Activated T-helper 9 cell treated with anti-CD3 and anti-CD28 coated beads, Interleukin-2, amount 50 U/mL, for 16 hours (primary cell): ENCODE results near the gene ARHGAP15.

Experiments used
- DNase-seq: peaks from one replicate; pipeline ENCODE4 v3.0.0-alpha.2; 2020; ENCODE audit warnings: low read depth

Gene ARHGAP15

DNA sequence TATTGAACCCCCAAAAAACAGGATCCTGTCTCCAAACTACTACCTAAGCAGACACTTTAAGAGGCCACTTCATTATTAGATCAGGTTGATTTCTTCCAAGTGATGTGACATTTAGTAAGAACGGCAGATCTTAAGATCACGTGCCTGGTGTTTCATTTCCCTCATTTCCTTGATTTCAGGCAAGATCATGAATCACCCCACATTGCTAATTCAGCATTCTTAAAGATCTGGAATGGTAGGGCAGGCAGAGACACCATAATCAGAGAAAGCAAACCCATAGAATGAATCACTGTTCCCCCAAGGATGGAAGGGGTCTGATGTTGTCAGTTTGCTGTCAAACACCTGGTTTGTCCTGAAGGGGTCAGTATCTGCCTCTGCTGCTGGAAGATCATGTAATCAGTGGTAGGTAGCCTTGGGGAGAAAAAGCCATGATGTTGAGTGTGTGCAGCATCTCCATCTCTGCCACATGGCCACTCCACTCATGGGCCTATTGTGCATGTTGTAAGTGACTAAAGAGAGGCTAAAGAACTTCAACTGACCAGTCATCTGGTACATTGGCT, 133.9 kb downstream of the ARHGAP15 start:
- no peak for DNase-seq

DNA sequence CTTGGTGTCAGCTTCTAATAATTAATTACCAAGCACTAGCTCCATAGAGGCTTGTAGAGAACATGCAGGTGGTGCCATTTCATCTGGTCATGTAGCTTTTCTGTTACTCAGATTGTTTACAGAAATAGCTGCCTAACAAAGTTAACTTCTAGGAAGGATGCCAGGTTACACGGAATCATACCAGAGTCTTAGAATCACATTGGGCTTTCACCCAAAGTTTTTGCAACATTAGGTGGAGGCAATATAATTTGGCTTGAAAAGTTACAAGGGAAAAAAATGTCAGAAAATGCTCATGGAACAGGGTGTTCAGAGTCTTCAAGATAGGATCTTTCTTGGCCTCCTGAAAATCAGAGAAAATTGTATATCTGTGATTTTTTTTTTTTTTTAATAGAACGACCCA, 135.6 kb downstream of the ARHGAP15 start:
- DNase-seq: no peak

- DNase-seq: no peak
These were observed 150.5 kb downstream of the ARHGAP15 start for GRCh38 chr2:143279672-143280071.

DNA sequence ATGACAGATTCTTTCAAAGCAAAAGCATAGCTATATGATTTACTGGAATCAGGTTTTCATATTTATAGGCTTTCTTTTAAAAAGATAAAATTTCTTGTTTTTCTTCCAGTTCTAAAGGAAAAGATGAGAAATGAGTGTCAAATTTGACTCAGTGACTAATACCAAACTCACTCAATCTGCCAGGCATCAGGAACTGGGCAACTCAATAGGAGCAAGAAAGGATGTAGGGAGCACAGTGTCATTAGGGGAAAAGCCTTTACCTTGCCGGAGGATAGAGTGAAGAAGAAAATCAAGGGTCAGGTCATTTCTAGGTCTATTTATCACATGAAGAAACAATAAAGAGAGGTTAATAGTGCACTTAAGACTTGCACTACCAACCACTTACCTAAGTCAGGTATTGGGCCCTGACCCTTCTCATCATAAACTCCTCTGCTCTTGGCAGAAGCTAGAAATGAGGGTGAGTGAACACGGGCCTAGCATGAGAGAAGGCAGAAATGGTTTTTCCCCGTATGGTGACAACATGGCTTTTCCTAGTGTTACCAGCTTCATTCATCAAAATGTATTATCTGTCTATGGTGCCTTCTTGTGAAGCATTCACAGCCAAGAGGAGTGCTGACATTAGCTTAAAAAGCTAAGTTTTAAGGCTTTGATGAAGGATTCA, 151.0 kb downstream of the ARHGAP15 start:
- no peak for DNase-seq

GRCh38 chr2:143282684-143283083, 153.5 kb downstream of the ARHGAP15 start:
- DNase-seq: no peak

- DNase-seq: no peak
These were observed 155.0 kb downstream of the ARHGAP15 start for GRCh38 chr2:143284087-143284675.

GRCh38 chr2:143289025-143289424, 159.8 kb downstream of the ARHGAP15 start:
- no peak for DNase-seq

- DNase-seq: no peak
These were observed 161.0 kb downstream of the ARHGAP15 start for GRCh38 chr2:143290221-143290620.

DNA sequence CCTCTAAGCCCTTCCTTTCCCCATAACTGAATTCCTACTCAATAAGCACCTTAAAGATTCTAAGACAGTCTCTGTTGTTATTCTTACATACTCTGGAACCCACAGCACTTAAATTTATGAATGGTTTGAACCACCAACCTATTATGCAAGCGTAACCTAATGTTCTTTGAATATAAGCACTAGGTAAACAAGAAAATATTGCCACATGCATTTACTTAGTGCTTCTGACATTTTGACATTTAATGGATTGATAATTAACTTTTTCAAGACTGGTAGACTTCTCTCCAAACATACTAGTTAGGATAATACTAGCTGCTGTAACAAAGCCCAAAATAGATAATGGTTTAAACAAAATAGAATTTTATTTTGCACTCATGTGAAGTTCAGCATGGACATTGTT, 164.8 kb downstream of the ARHGAP15 start:
- no peak for DNase-seq

GRCh38 chr2:143296089-143296488, 166.9 kb downstream of the ARHGAP15 start:
- no peak for DNase-seq

DNA sequence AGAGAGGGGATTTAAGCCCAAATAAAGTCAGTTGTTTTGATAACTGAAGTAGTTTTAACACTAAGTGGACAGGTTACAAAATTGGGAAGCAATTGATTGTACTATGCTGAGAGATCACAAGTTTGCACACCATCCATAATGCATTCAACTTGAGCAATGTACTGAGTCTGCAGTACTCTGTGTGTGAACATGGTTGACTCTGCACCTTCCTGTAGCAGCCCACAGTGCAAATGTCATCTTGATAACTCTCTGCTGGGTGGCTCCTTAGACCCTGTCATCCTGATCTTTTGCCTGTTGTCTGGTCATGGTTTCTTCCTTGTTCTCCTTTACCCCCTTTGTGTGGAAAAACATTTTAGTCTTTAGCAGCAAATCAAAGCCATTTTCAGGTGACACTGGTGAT, 168.0 kb downstream of the ARHGAP15 start:
- no peak for DNase-seq

GRCh38 chr2:143300536-143300935, 171.3 kb downstream of the ARHGAP15 start:
- DNase-seq: no peak

DNA sequence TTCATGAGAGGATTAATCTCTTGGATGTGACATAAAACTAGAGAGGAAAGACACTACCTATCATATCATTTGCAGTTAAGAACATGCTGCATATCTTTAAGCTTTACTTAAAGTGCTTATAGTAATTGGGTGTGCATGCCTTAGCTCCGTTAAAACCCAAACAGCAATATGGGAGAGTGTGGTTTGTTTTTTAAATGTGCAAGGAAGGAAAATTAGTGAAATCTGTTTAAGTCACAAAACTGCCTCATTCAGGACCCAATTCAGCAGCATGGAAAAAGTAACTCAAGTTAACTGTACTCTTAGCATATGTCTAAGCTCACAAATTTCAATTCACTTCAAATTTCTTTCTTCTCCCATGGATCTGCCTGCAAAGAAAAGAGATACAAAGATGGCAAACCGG, 182.2 kb downstream of the ARHGAP15 start:
- no peak for DNase-seq

GRCh38 chr2:143312441-143312840, 183.2 kb downstream of the ARHGAP15 start:
- DNase-seq: no peak

DNA sequence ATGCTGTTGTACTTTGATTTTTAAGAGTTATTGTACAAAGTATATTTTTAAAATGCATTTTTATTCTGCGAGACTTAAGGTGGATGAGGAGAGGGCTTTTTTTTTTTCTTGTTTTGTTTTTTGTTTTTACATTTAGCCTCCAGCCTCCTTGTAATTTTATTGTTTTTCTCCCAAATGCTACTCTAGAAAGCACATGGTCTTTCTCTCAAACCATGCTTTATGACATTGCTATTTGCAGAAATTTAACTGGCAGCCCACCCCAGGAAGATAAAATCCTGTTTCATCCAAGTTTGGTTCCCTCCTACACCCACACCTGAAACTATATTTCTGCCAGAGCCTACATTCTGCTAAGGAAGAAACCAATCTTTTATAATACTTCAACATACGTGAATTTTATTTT, 184.6 kb downstream of the ARHGAP15 start:
- no peak for DNase-seq

DNA sequence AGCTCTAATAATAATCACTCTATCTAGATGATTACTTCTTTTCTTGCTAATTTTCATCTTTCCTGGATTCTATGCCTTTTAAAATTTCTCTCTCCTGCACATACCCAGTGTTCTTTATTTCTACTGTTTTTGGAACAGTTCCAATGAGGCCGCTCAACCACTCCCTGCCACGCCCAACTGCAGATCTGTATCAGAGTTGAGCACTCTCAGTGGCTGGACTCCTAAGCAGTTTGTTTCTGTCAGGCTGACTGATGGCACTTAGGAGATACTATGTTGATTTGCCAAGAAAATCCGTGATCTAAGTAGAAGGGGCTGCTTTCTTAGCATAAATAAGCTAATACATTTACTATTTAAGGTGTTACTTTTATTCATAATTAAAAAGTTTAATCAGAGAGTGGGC, 192.8 kb downstream of the ARHGAP15 start:
- DNase-seq: no peak

DNA sequence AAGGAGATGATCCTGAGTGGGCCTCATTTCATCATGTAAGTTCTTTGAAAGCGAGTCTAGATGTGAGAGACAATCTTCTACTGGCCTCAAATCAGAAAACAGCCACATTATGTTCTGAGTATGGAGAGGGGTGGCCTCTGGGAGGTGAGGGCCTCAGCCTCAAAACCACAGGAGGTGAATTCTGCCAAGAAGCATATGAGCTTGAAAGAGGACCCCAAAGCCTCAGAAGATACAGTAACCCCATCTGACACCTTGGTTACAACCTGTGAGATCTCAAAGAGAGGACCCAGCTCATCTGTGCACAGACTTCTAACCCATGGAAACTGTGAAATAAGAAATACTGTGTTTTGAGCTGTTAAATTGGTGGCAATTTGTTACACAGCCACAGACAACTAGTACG, 200.1 kb downstream of the ARHGAP15 start:
- DNase-seq: no peak

- DNase-seq: no peak
These were observed 204.1 kb downstream of the ARHGAP15 start for GRCh38 chr2:143333168-143333791.

DNA sequence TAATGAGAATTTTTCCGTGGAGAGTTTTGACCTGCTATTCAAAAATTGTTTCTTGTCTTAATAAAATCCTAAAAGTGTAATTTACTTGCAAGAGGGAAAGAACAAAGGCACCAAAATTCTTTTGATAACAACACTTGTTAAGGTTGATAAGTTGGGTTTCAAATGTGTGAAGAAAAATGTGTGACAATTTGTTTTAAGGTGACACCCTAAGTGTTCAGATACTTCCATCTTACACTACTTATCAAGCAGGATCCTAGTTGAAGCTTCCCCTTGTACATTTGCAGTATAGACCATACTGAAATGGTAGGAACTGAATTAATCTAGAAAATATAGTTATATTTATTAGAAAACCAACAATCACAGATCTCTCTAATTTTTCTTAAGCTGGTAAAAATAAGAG, 204.6 kb downstream of the ARHGAP15 start:
- no peak for DNase-seq

GRCh38 chr2:143334837-143335236, 205.6 kb downstream of the ARHGAP15 start:
- no peak for DNase-seq

DNA sequence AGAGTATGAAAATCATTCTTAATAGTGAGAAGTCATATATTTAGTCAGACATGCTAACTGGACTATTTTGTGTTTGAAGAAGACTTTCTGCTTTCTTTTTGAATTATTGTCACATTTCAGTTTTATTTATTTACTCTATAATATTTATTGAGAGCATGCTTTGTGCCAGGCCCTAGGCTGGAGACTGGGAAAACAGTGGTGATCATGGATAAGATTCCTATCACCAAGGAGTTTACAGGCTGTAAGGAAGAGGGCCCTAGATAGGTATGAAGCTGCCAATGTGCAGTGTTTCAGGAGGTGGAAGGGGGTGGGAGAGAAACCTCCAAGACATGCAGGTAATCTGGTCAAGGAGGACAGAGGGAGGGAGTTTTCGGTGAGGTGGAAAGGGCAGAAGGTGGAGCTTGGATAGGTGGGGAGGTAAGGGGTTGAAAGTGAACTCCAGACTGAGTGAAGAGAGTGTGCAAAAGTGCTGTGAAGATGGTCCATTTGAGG, 207.5 kb downstream of the ARHGAP15 start:
- DNase-seq: no peak

DNA sequence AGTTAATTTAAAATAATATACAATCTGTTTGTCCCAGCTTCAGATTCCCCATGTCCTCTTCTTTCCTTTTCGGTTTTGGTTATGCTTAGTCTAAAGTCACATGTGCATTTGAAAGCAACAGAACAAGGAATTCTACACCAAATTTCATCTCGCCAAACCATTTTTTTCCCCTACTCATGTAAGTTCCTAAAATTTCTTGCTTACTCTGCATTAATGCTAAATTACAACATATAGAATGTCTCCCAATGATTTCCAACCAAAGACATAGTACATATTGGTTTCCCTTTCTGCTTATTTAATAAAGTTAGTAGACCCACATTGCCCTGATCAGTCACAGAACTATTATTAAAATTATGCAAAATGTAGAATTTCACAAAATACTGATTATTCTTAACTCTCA, 212.3 kb downstream of the ARHGAP15 start:
- no peak for DNase-seq

GRCh38 chr2:143344780-143345179, 215.6 kb downstream of the ARHGAP15 start:
- DNase-seq: no peak
